AG04450 (cell line): ENCODE data around the gene CKS2. TPM values are rescaled to one million over a fixed set of nuclear protein-coding genes. Genes with fewer than 3 reads are reported as not detected.

Experiments used
- CTCF ChIA-PET: fragments of 300-600, 350-600 bp; formaldehyde crosslinking; extraction: SDS; loops from one replicate; lab custom pipeline; 2022; ENCODE audit warnings: antibody characterized with exemption, inconsistent platforms; lab: Charles Lee
- POLR2A ChIA-PET: fragments of 350-600 bp; formaldehyde crosslinking; extraction: SDS; loops from one replicate; lab custom pipeline; 2021; ENCODE audit warnings: antibody characterized with exemption, inconsistent platforms; lab: Yijun Ruan, JAX
- DNase-seq: peaks from one replicate; pipeline ENCODE4 v3.0.0-alpha.2; 2011; ENCODE audit warnings: low read depth, low spot score
- H3K27ac ChIP-seq: one replicate; pipeline ENCODE4 v1.5.1; 2012; ENCODE audit warnings: low read depth, low read length, control low read depth
- H3K27me3 ChIP-seq: one replicate; pipeline ENCODE4 v1.6.0; 2012; ENCODE audit warnings: low read length; ENCODE audit not compliant: control insufficient read depth, insufficient read depth
- H3K4me3 ChIP-seq: 2 replicates; pipeline ENCODE4 v1.5.1; 2011; ENCODE audit warnings: mild to moderate bottlenecking, low read depth, low read length, control low read depth
- H3K9me3 ChIP-seq: 2 replicates; pipeline ENCODE4 v1.5.1; 2012; ENCODE audit warnings: low read length; ENCODE audit not compliant: control insufficient read depth, insufficient read depth
- polyA plus RNA-seq: library from polyadenylated mRNA; depleted of rRNA; stranded (reverse); fragments of >200 nt; gene quantifications from 2 replicates; pipeline ENCODE4 v1.2.3, GENCODE V29; 2011
- TF ChIP-seq, protein P1 (sequence below): IDR thresholded peaks from 2 replicates; pipeline ENCODE4 v1.5.1; 2011; ENCODE audit warnings: low read depth, low read length, control low read depth, inconsistent platforms

CKS2 gene
- polyA plus RNA-seq, 1 experiment = 137 TPM

DNA sequence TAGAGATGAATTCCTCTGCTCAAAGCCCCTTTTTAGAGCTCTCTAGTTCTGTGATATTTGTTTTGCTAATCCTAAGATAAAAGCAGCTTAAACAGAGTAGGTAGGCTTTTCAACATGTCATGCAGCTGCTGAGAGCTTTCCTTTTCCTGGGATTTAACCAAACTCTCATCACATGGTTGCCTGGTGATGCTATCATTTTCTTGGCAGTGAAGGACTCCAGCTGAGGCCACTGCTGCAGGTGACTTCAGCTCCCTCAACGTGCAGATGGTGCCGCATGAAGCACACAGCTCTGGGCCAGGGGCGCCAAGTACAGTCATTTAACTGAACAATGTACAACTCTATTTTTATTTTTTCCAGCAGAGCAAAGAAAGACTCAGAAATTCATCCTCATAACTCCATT lies 49.5 kb downstream of the CKS2 start:
- Histone ChIP-seq H3K9me3 (no peaks in the 10 kb centered on the region; the same call in 1 of the 2 replicates), H3K27me3 (no peaks in the 10 kb centered on the region), H3K27ac (no peak overlapping the region), H3K4me3 (no peak overlapping the region)
- ChIA-PET CTCF (interaction anchor here (1.2 kb wide), 1 partner anchor 189 kb away, joined by 5 read pairs; no protein-coding TSS in a partner anchor), POLR2A (no interaction called here)
- DNase-seq = no peak
- TF ChIP-seq, protein P1, sequence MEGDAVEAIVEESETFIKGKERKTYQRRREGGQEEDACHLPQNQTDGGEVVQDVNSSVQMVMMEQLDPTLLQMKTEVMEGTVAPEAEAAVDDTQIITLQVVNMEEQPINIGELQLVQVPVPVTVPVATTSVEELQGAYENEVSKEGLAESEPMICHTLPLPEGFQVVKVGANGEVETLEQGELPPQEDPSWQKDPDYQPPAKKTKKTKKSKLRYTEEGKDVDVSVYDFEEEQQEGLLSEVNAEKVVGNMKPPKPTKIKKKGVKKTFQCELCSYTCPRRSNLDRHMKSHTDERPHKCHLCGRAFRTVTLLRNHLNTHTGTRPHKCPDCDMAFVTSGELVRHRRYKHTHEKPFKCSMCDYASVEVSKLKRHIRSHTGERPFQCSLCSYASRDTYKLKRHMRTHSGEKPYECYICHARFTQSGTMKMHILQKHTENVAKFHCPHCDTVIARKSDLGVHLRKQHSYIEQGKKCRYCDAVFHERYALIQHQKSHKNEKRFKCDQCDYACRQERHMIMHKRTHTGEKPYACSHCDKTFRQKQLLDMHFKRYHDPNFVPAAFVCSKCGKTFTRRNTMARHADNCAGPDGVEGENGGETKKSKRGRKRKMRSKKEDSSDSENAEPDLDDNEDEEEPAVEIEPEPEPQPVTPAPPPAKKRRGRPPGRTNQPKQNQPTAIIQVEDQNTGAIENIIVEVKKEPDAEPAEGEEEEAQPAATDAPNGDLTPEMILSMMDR = no peak

DNA sequence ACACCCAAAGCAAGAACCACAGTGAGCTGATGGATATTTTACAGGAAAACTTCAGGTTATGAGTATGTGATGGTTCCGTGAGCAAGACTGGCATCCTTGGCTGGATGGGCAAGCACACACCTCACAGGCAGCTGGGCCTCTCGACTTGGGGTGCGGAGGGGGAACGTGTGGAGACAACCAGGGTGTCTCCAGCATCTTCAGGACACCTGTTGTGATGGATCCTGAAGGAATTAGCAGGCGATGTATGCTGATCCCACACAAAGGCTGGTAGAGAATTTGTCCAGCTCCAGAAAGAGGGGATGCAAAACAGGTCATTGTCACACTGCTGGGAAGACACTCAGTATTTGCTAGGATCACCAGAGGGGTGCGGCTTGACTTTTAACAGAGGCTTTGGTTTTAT lies 50.0 kb downstream of the CKS2 start:
- no peak for DNase-seq
- Histone ChIP-seq H3K4me3 (no peak overlapping the region), H3K27me3 (no peaks in the 10 kb centered on the region), H3K27ac (no peak overlapping the region), H3K9me3 (no peaks in the 10 kb centered on the region; the same call in 1 of the 2 replicates)
- TF ChIP-seq, protein P1 = no peak
- CTCF ChIA-PET = no interaction called here
- POLR2A ChIA-PET = no interaction called here

DNA sequence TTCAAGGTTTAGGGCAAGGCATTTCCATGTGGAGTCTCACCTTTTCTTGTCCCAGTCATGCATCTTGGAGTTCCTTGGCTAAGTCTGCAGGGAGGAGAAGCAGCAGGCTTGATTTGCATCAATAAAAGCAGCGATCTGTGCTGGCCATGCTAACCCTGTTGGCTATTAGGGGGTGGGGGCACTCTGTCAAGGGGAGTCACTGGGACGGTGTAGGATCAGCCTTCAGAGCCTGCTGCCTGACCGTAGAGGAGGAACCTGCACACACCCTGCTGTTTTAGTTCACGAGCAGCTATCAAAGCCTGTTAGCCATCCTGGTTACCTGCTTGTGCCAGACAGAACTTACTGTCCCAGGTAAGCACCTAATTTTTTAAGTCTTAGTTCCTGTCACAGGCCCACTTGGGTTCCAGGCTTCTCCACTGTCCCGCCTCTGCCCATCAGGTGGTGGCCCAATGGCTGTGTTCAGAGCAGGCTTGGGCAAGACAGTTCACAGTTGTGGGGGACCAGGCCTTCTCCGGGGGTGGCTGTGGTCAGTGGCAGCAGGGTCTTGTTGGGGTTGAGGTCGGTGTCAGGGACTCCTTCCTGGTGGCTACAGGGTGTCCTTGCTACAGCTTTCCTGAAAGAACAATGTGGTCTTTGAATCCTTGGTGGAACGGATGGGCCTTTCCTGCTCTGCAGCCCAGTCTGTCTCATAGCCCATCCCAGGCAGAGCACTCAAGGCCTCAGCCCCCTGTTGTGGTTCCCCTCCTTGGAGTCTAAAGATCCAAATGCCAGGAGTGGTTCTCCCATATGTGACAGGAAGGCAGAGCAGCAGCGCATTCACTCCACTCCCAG lies 51.0 kb downstream of the CKS2 start:
- no peak for DNase-seq
- H3K27ac ChIP-seq = no peak overlapping the region
- ChIA-PET CTCF (interaction anchor here (1.3 kb wide), 1 partner anchor 187 kb away, joined by 4 read pairs; no protein-coding TSS in a partner anchor), POLR2A (no interaction called here)
- TF ChIP-seq, protein P1 = no peak
- H3K27me3 ChIP-seq = no peaks in the 10 kb centered on the region
- no peaks in the 10 kb centered on the region; the same call in 1 of the 2 replicates for H3K9me3 ChIP-seq
- H3K4me3 ChIP-seq = no peak overlapping the region

DNA sequence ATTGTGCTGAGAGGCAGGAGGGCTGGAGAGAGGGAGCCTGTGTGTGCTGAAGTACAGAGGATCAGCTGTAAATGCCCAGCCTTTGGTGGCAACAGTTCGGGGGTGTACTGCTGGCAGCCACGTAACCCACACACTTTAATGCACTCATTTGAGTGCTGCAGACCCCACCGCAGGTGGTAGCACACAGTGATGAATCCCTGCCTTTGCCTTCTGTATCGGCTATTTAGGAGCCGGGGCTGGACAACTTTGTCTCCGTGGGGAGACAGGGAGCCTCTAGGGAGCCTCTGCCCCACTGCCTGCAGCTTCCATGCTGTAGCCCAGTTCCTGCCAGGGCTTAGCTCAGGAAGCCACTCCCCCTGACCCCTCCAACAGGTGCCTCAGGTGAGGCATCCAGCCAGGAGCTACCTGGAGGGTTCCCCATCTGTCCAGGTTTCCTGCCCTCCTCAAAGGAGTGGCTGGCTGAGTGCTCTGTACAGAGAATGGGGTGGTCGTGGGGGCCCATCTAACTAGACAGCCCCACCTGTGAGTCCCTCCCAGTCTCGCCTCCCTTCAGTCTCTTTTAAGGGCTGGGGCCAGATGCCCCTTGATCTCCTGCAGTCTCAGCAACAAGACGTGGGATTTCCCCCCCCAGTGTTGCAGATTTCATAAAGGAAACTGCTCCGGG lies 51.8 kb downstream of the CKS2 start:
- ChIA-PET POLR2A (no interaction called here), CTCF (interaction anchor here (1.3 kb wide), 1 partner anchor 186 kb away, joined by 4 read pairs; no protein-coding TSS in a partner anchor)
- H3K27me3 ChIP-seq = no peaks in the 10 kb centered on the region
- no peak overlapping the region for H3K27ac ChIP-seq
- no peaks in the 10 kb centered on the region; the same call in 1 of the 2 replicates for H3K9me3 ChIP-seq
- TF ChIP-seq, protein P1 = no peak
- DNase-seq = no peak
- no peak overlapping the region for H3K4me3 ChIP-seq

DNA sequence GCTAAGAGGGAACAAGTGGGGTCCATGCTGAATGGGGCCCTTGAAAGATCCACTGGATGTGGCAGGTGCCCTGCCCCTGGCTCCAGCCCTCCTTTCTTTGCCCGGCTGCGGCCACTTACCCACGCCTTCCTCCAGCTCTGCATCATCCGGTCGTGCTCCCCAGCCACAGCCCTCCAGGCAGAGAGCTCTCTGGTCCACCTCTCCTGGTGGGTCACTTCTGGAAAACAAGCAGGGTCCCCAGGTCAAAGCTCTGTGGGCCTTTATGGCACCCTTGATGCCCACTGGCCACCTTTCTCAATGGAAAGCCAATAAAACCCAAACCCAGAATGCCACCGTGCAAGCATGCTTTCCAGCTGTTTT lies 52.3 kb downstream of the CKS2 start:
- POLR2A ChIA-PET = no interaction called here
- TF ChIP-seq, protein P1 = no peak
- no peaks in the 10 kb centered on the region for H3K27me3 ChIP-seq
- no peaks in the 10 kb centered on the region; the same call in 1 of the 2 replicates for H3K9me3 ChIP-seq
- DNase-seq = no peak
- no peak overlapping the region for H3K27ac ChIP-seq
- H3K4me3 ChIP-seq = no peak overlapping the region
- CTCF ChIA-PET = no interaction called here
